HEK293 (cell line): ENCODE measurements around the gene CDH5.

Experiments used
- CTCF ChIA-PET: fragments of 350-600 bp; formaldehyde crosslinking; extraction: SDS; loops from one replicate; lab custom pipeline; 2021; ENCODE audit warnings: antibody characterized with exemption; lab: Yijun Ruan, JAX
- POLR2A ChIA-PET: fragments of 300-600 bp; formaldehyde crosslinking; extraction: SDS; loops from one replicate; lab custom pipeline; 2020; ENCODE audit warnings: antibody characterized with exemption, inconsistent platforms; lab: Yijun Ruan, JAX
- H3K27ac ChIP-seq: fragments of 200-500 bp; sonication (Bioruptor generic); 2 replicates; pipeline ENCODE4 v1.5.1; 2014; ENCODE audit warnings: low read depth, low read length, control low read depth, inconsistent platforms; ENCODE audit errors: extremely low read depth
- H3K36me3 ChIP-seq, 2 experiments: fragments of 200-500 bp in 1 of 2; sonication (Bioruptor generic) in 1 of 2; 1 replicate in 1 of 2; 2 replicates in 1 of 2; pipeline ENCODE4 v1.5.1; 2014 to 2017; ENCODE audit warnings: inconsistent platforms in 2 of 2, low read length in 2 of 2; ENCODE audit not compliant: control insufficient read depth in 2 of 2, insufficient read depth in 1 of 2
- H3K4me1 ChIP-seq: fragments of 200-500 bp; sonication (Bioruptor generic); 2 replicates; pipeline ENCODE4 v1.5.1; 2014; ENCODE audit warnings: mild to moderate bottlenecking, low read length, inconsistent platforms; ENCODE audit not compliant: control insufficient read depth, insufficient read depth
- H3K4me3 ChIP-seq: 2 replicates; pipeline ENCODE4 v1.5.1; 2011; ENCODE audit warnings: low read depth, mild to moderate bottlenecking, control low read depth, low read length, moderate library complexity
- H3K9me3 ChIP-seq: fragments of 200-500 bp; sonication (Bioruptor generic); 2 replicates; pipeline ENCODE4 v1.5.1; 2014; ENCODE audit warnings: low read depth, low read length, inconsistent platforms; ENCODE audit not compliant: control insufficient read depth, insufficient read depth
- GLIS2 ChIP-seq: fragments of 450-650 bp; formaldehyde crosslinking; IDR thresholded peaks from 2 replicates; pipeline ENCODE4 v1.5.1; 2016; ENCODE audit warnings: missing biosample characterization, missing genetic modification characterization
- HIC1 ChIP-seq: fragments of 450-650 bp; formaldehyde crosslinking; IDR thresholded peaks from 2 replicates; pipeline ENCODE4 v1.5.1; 2016; ENCODE audit warnings: missing biosample characterization, missing genetic modification characterization
- HOXD13 ChIP-seq: sonication (generic); formaldehyde crosslinking; IDR thresholded peaks from 2 replicates; pipeline ENCODE4 v1.8.0; 2022; ENCODE audit warnings: missing genetic modification reagents, borderline replicate concordance
- KLF7 ChIP-seq: fragments of 450-650 bp; formaldehyde crosslinking; IDR thresholded peaks from 2 replicates; pipeline ENCODE4 v1.5.1; 2016; ENCODE audit warnings: missing biosample characterization, missing genetic modification characterization, borderline replicate concordance
- YY2 ChIP-seq: fragments of 450-650 bp; formaldehyde crosslinking; IDR thresholded peaks from 2 replicates; pipeline ENCODE4 v1.5.1; 2016; ENCODE audit warnings: missing biosample characterization, missing genetic modification characterization
- ZBTB11 ChIP-seq: fragments of 450-650 bp; formaldehyde crosslinking; conservative IDR thresholded peaks from 2 replicates; pipeline ENCODE4 v1.5.1; 2016; ENCODE audit warnings: low read depth, missing biosample characterization, missing genetic modification characterization
- ZNF223 ChIP-seq: fragments of 450-650 bp; formaldehyde crosslinking; IDR thresholded peaks from 2 replicates; pipeline ENCODE4 v1.5.1; 2016; ENCODE audit warnings: missing biosample characterization, missing genetic modification characterization
- ZNF280D ChIP-seq: fragments of 450-650 bp; formaldehyde crosslinking; IDR thresholded peaks from 2 replicates; pipeline ENCODE4 v1.5.1; 2016; ENCODE audit warnings: missing biosample characterization, missing genetic modification characterization
- ZNF391 ChIP-seq: fragments of 450-650 bp; formaldehyde crosslinking; IDR thresholded peaks from 2 replicates; pipeline ENCODE4 v1.5.1; 2016; ENCODE audit warnings: low read depth, missing biosample characterization, missing genetic modification characterization, borderline replicate concordance
- ZNF585B ChIP-seq: fragments of 450-650 bp; formaldehyde crosslinking; IDR thresholded peaks from 2 replicates; pipeline ENCODE4 v1.5.1; 2016; ENCODE audit warnings: missing biosample characterization, missing genetic modification characterization
- ZNF792 ChIP-seq: fragments of 450-650 bp; formaldehyde crosslinking; IDR thresholded peaks from 2 replicates; pipeline ENCODE4 v1.5.1; 2016; ENCODE audit warnings: missing biosample characterization, missing genetic modification characterization
- ZNF843 ChIP-seq: fragments of 450-650 bp; formaldehyde crosslinking; IDR thresholded peaks from 2 replicates; pipeline ENCODE4 v1.5.1; 2016; ENCODE audit warnings: missing biosample characterization, missing genetic modification characterization
- ZSCAN18 ChIP-seq: fragments of 450-650 bp; formaldehyde crosslinking; IDR thresholded peaks from 2 replicates; pipeline ENCODE4 v1.5.1; 2016; ENCODE audit warnings: missing biosample characterization, missing genetic modification characterization
- TF ChIP-seq, protein P1 (sequence below): IDR thresholded peaks from 2 replicates; pipeline ENCODE4 v1.6.1; 2011; ENCODE audit warnings: mild to moderate bottlenecking, low read depth, low read length, borderline replicate concordance
- TF ChIP-seq, protein P2 (sequence below): fragments of 450-650 bp; formaldehyde crosslinking; IDR thresholded peaks from 2 replicates; pipeline ENCODE4 v1.5.1; 2016; ENCODE audit warnings: missing biosample characterization, missing genetic modification characterization

The CDH5 gene

GRCh38 chr16:66418165-66418962, 51.9 kb downstream of the CDH5 start:
- Histone ChIP-seq H3K4me3 (no peak overlapping the region), H3K36me3 (no peaks in the 10 kb centered on the region), H3K9me3 (no peaks in the 10 kb centered on the region), H3K27ac (no peak overlapping the region)
- TF ChIP-seq ZSCAN18 (no peak), HOXD13 (CRISPR knock-in tag) (no peak), YY2 (tag by site-specific recombination) (no peak), KLF7 (no peak), GLIS2 (tag by site-specific recombination) (no peak), HIC1 (tag by site-specific recombination) (no peak), ZNF843 (no peak), ZNF585B (tag by site-specific recombination) (no peak), ZNF280D (no peak), ZNF792 (no peak), ZBTB11 (tag by site-specific recombination) (no peak), ZNF223 (tag by site-specific recombination) (no peak), ZNF391 (tag by site-specific recombination) (no peak)
- TF ChIP-seq, protein P1, sequence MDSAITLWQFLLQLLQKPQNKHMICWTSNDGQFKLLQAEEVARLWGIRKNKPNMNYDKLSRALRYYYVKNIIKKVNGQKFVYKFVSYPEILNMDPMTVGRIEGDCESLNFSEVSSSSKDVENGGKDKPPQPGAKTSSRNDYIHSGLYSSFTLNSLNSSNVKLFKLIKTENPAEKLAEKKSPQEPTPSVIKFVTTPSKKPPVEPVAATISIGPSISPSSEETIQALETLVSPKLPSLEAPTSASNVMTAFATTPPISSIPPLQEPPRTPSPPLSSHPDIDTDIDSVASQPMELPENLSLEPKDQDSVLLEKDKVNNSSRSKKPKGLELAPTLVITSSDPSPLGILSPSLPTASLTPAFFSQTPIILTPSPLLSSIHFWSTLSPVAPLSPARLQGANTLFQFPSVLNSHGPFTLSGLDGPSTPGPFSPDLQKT, result no peak
- TF ChIP-seq, protein P2, sequence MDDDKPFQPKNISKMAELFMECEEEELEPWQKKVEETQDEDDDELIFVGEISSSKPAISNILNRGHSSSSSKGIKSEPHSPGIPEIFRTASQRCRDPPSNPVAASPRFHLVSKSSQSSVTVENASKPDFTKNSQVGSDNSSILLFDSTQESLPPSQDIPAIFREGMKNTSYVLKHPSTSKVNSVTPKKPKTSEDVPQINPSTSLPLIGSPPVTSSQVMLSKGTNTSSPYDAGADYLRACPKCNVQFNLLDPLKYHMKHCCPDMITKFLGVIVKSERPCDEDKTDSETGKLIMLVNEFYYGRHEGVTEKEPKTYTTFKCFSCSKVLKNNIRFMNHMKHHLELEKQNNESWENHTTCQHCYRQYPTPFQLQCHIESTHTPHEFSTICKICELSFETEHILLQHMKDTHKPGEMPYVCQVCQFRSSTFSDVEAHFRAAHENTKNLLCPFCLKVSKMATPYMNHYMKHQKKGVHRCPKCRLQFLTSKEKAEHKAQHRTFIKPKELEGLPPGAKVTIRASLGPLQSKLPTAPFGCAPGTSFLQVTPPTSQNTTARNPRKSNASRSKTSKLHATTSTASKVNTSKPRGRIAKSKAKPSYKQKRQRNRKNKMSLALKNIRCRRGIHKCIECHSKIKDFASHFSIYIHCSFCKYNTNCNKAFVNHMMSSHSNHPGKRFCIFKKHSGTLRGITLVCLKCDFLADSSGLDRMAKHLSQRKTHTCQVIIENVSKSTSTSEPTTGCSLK, result no peak
- TF ChIP-seq, all 188 proteins: peak for 0
- ChIA-PET POLR2A (no interaction called here), CTCF (interaction anchor here (0.7 to 2.2 kb wide), 2 partner anchors 12 to 76 kb away, joined by 3 to 11 read pairs; no protein-coding TSS in a partner anchor)
- no peaks in the 10 kb centered on the region for H3K4me1 ChIP-seq
